ENCODE measurements around the gene SHE. TPM values are rescaled to one million over a fixed set of nuclear protein-coding genes. Genes with fewer than 3 reads are reported as not detected.

The SHE gene
- total and polyA plus RNA-seq, 4 donors: 3.1 to 7.5 (median 4.7) TPM

GRCh38 chr1:154529308-154529707, 27.1 kb upstream of the SHE start:
- Histone ChIP-seq H3K27ac (ENCODE audit: low read depth in 1 of 2, low read length in 2 of 2) (no peak overlapping the region), H3K36me3 (ENCODE audit: control insufficient read depth in 4 of 4, insufficient read depth in 3 of 4, low read depth in 1 of 4, low read length in 3 of 4) (no peaks in the 10 kb centered on the region), H3K4me3 (ENCODE audit: low read depth in 1 of 3, low read length in 3 of 3) (no peak overlapping the region), H3K9me3 (ENCODE audit: control insufficient read depth in 4 of 4, low read length in 3 of 4) (no peaks in the 10 kb centered on the region), H3K4me1 (ENCODE audit: control insufficient read depth in 4 of 4, insufficient read depth in 4 of 4, low read length in 3 of 4) (no peaks in the 10 kb centered on the region), H3K27me3 (ENCODE audit: control insufficient read depth in 4 of 4, insufficient read depth in 4 of 4, low read length in 3 of 4) (no peaks in the 10 kb centered on the region), H3K9ac (ENCODE audit: low read depth in 1 of 2, low read length in 2 of 2) (no peak overlapping the region)
- DNase-seq (ENCODE audit: low spot score): no peak
- 95% methylated on average over 6 of the region's 6 CpGs for WGBS
- TF ChIP-seq YY1 (IDR thresholded peaks at IDR 0.05) (no peak), FOXA1 (IDR thresholded peaks at IDR 0.05) (no peak)

- Histone ChIP-seq H3K36me3 (ENCODE audit: control insufficient read depth in 4 of 4, insufficient read depth in 3 of 4, low read depth in 1 of 4, low read length in 3 of 4) (no peaks in the 10 kb centered on the region), H3K27ac (ENCODE audit: low read depth in 1 of 2, low read length in 2 of 2) (no peak overlapping the region), H3K27me3 (ENCODE audit: control insufficient read depth in 4 of 4, insufficient read depth in 4 of 4, low read length in 3 of 4) (no peaks in the 10 kb centered on the region), H3K4me1 (ENCODE audit: control insufficient read depth in 4 of 4, insufficient read depth in 4 of 4, low read length in 3 of 4) (no peaks in the 10 kb centered on the region), H3K4me3 (ENCODE audit: low read depth in 1 of 3, low read length in 3 of 3) (no peak overlapping the region), H3K9me3 (ENCODE audit: control insufficient read depth in 4 of 4, low read length in 3 of 4) (no peaks in the 10 kb centered on the region), H3K9ac (ENCODE audit: low read depth in 1 of 2, low read length in 2 of 2) (no peak overlapping the region)
- WGBS: 68% methylated on average over 6 of the region's 6 CpGs
- no peak for DNase-seq (ENCODE audit: low spot score)
- no peak for TF ChIP-seq RAD21 (IDR thresholded peaks at IDR 0.05)
- no peak for TF ChIP-seq REST (IDR thresholded peaks at IDR 0.05)
- no peak for TF ChIP-seq FOXA2 (IDR thresholded peaks at IDR 0.05)
- TF ChIP-seq SP1 (IDR thresholded peaks at IDR 0.05): no peak
- TF ChIP-seq FOXA1 (IDR thresholded peaks at IDR 0.05): no peak
- no peak for TF ChIP-seq JUND (IDR thresholded peaks at IDR 0.05)
- TF ChIP-seq RXRA (IDR thresholded peaks at IDR 0.05): no peak
- TF ChIP-seq EGR1 (IDR thresholded peaks at IDR 0.05; ENCODE audit: low read depth in 2 of 2): no peak
- TF ChIP-seq ZBTB33 (IDR thresholded peaks at IDR 0.05): no peak
- no peak for TF ChIP-seq YY1 (IDR thresholded peaks at IDR 0.05)
- no peak for TF ChIP-seq MAX (IDR thresholded peaks at IDR 0.05)
- TF ChIP-seq HNF4A (conservative IDR thresholded peaks at IDR 0.05): no peak
Measured at GRCh38 chr1:154527192-154527591, 25.0 kb upstream of the SHE start.

GRCh38 chr1:154524881-154525280, 22.7 kb upstream of the SHE start:
- H3K4me1 ChIP-seq (ENCODE audit: control insufficient read depth in 4 of 4, insufficient read depth in 4 of 4, low read length in 3 of 4): peaks cover 3 to 19% (median 8%) of the 10 kb centered on the region in 4 donors
- H3K36me3 ChIP-seq (ENCODE audit: control insufficient read depth in 4 of 4, insufficient read depth in 3 of 4, low read depth in 1 of 4, low read length in 3 of 4): no peaks in the 10 kb centered on the region
- H3K9ac ChIP-seq (ENCODE audit: low read depth in 1 of 2, low read length in 2 of 2): no peak overlapping the region
- H3K27me3 ChIP-seq (ENCODE audit: control insufficient read depth in 4 of 4, insufficient read depth in 4 of 4, low read length in 3 of 4): no peaks in the 10 kb centered on the region
- no peak overlapping the region for H3K4me3 ChIP-seq (ENCODE audit: low read depth in 1 of 3, low read length in 3 of 3)
- H3K27ac ChIP-seq (ENCODE audit: low read depth in 1 of 2, low read length in 2 of 2): no peak overlapping the region
- H3K9me3 ChIP-seq (ENCODE audit: control insufficient read depth in 4 of 4, low read length in 3 of 4): no peaks in the 10 kb centered on the region
- DNase-seq (ENCODE audit: low spot score): no peak
- TF ChIP-seq TAF1 (conservative IDR thresholded peaks at IDR 0.05): no peak
- TF ChIP-seq GABPA (IDR thresholded peaks at IDR 0.05 in 1 of 2, conservative IDR thresholded peaks at IDR 0.05 in 1 of 2): no peak
- no peak for TF ChIP-seq REST (IDR thresholded peaks at IDR 0.05)
- TF ChIP-seq RAD21 (IDR thresholded peaks at IDR 0.05): no peak
- no peak for TF ChIP-seq EGR1 (IDR thresholded peaks at IDR 0.05; ENCODE audit: low read depth in 2 of 2)

All from liver (tissue), 9 donors.